Activated gamma-delta T cell (primary cell): Measurements from ENCODE around the gene GUCY1A1.
A peak's percentile ranks its signal among the peaks of the same experiment; 100 is the strongest.

ENCODE experiments used
- DNase-seq: peaks from one replicate; lab custom pipeline; 2025; lab: John Stamatoyannopoulos, UW

GUCY1A1 gene

DNA sequence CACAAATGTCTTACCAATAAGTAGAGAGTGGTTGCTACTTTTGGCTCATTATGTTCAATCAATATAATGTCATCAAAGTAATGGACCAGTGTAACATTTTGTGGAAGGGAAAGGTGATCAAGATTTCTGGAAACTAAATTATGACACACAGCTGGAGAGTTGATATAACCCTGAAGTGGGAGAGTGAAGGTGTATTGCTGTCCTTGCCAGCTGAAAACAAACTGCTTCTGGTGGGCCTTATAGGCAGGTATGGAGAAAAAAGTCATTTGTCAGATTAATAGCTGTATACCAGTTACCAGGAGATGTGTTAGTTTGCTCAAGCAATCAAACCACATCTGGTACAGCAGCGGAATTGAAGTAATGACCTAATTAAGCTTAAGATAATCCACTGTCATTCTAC, 74.9 kb downstream of the GUCY1A1 start:
- no peak for DNase-seq

DNA sequence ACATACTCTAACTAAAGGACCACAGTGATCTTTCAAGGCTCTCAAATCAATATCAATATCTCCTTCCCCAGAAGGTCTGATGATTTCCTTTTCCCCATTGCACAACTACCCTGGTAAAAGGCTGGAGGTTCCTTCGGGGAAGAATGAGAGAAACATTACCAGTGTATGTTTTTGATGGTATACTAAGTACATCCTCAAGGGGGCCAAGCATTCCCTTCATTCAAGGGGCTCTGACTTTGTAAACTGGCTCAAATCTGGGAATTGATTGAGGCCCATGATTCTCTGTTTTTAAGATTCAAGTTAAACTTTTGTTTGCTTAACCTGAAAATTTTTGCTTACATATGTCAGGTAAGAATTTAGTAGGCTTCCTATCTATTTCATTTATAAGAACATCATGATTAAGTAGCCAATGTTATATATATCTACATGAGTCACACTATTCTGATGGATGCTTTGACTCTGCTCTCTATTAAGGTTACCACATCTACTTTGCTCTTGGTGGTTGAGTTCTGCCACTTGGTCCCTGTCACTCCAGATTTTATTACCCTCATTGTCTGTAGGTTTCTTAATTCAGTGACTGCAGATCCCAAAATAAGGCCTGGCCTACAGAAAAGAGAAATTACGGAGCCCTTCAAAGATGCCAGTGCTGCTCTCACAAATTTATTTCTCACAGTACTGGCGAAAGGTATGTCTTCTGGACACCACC, 75.8 kb downstream of the GUCY1A1 start:
- DNase-seq: no peak

DNA sequence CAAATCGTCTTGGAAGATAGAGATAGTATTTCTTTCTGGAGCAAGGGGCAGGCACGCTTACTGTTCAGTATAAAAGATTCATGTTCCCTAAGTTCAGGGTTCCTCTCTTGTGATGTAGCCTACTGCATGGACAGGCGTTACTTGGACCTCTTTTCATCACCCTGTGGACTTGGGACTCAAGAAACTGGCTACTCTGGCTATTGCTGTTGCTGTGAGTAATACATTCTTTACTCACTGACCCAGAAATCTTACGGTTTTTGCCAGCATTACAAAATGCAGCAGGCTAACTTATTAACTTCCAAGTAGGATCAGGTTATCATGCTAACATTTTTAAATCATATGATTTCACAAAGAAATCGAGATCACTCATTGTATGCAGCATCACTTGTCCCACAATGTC, 79.3 kb downstream of the GUCY1A1 start:
- no peak for DNase-seq

DNA sequence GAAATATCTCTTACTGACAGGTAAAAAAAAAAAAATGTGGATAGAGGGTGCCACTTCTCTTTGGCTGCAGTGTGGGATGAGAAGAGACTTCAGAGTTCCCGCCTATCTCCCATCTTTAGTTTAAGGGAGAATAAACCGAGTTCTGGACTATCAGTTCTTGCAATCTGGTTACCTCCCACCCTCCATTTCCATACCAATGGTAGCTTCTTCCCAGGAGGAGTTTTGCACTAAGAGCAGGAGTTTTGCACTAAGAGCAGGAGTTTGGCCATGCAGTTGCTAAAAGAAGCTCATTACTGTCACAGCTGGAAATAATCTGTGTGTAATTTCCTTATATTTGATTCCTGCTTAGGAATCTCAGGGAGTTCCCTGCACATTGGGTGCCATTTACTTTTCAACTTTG, 81.4 kb downstream of the GUCY1A1 start:
- no peak for DNase-seq

DNA sequence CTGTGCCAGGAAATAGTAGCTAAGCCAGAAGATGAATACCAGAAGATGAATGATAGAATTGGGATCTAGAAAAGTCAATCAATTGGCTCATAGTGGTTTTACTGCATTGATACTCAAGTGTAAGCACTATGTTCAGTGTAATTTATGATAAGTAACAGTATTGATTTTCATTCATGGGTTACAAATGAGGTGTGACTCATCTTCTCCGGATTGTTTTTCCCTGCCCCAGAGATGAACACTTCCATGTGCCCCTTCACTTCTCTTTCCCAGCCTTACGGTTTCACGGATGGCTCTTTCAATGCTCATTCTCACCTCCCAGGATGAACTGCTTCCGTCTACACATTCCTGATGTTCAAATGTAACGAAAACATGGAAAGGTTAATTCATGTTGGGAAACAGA, 82.4 kb downstream of the GUCY1A1 start:
- DNase-seq: no peak

DNA sequence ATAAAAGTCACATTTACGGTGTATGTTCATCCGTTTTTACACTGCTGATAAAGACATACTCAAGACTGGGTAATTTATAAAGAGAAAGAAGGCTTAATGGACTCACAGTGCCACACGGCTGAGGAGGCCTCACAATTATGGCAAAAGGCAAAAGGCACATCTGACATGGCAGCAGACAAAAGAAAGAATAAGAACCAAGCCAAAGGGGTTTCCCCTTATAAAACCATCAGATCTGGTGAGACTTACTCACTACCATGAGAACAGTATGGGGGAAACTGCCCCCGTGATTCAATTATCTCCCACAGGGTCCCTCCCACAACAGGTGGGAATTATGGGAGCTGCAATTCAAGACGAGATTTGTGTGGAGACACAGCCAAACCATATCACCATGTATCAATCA, 84.9 kb downstream of the GUCY1A1 start:
- DNase-seq: no peak

DNA sequence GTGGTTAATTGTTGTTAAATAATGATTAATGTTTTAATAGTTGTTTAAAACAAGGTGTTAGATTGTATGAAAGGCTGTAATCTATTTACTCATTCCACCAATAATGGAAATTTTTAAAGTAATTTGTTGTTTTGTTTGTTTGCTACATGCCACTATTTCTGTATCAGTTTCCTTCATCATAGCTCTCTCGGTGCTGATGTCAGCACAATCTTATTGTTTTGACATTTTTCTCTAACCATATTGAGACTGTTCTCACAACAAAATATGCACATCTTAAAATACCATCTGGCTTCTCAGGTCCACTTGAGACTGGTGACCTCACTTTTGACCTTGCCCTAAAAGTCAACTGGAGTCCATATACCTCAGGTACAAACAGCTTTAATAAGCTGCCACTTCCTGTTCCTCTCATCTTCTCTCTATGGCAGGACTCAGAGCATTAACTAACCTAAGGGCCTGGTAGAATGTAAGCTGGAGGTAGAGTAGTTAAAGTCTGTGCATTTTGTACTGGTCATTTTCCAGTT, 91.2 kb downstream of the GUCY1A1 start:
- DNase-seq: no peak

DNA sequence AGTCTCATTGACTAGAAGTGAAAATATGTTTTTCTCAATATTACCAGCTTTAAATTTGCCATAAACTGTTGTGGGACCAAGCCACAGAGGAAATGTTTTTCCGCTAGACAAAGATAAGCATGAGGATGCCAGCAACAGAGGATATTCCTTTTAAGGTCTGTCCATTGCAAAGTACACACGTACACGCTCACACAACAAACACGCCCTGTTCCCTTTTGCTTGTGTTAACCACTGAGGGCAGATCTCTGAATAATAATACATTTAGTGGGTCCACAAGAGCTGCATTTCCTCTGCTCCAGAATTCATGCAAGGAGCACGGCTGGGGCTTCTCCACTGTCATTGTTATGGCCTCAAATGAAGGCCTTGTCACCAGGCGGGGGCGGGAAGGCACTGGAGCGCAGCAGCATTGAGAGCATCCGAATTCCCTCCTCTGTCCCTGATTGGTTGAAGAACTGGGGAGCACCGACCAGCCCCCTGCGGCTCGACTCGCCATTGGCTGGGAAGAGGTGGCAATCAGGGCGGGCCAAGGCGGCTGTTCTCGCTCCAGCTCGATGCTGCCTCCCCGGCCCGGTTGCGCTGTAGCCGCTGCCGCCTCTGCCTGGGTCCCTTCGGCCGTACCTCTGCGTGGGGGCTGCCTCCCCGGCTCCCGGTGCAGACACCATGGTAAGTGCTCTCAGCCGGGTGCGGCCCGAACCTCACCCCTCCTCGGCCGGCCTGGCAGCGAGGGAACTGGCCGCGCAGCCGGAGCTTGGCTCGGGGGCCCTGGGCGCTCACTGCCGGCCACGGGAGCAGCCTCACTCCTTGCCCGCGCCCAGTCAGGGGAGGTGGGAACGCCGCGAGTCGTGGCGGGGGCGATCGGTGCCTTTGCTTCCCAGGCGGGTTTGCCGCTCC, 92.1 kb downstream of the GUCY1A1 start, which contains the start of gene GUCY1B1:
Gene GUCY1B1 (plus strand): TSS at position 541 of the 891 bp plus-strand sequence. CDS start 120 bp downstream, at position 661.
- peak; percentile 20 for DNase-seq

DNA sequence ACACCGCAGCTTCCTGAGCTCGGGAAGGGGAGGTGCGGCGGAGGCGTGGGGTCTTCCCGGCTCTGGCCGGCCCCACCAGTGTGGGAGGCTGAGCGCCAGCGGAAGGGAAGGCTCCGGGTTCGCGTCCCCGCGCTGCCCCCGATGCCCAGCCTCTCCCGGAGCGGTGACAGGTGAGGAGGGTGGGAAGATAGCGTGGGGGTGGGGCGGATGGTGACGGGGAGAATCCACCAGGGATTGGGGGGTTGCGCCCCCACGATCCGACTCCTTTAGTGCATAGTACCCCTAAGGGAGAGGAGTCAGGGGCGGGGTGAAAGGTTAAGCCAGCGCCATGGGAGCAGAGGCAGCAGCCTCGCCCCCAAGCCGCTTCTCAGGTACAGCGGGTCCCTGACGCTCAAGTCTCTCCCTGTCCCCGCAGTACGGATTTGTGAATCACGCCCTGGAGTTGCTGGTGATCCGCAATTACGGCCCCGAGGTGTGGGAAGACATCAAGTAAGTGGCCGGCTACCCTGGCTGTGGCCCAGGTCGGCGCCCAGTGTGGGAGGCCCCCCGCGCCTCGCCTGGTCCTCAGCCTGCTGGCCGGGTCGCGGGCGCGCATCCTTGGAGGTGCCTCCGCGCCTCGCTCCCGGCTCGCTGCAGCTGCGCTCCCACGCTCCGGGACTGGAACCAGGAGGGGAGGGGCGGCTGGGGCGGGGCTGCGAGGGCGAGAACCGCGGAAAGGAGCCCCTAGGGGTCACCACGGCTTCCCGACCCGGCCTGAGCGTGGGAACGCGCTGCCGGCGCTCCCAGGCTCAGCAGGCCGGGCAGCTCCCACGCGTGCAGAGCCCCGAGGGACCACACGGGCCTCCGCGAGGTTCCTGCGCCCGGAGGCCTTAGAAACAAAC, 93.0 kb downstream of the GUCY1A1 start:
- DNase-seq: peak; percentile 3

DNA sequence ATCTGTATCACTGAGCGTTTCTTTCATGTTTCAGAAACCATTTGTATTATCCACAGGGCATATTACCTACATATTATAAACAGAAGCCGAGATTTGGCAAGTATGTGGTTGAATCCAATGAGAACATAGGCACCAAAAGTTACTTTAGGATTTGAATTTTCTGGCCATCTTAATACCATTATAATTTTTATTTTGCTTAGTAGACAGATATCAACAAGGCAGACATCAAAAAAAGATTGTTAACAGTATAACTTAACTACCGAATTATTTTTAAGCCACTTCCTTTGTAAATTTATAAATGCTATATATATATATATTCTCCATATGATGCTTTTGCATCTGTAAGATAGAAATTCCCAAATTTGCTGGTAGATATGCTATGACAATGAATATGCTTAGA, 94.4 kb downstream of the GUCY1A1 start:
- no peak for DNase-seq

DNA sequence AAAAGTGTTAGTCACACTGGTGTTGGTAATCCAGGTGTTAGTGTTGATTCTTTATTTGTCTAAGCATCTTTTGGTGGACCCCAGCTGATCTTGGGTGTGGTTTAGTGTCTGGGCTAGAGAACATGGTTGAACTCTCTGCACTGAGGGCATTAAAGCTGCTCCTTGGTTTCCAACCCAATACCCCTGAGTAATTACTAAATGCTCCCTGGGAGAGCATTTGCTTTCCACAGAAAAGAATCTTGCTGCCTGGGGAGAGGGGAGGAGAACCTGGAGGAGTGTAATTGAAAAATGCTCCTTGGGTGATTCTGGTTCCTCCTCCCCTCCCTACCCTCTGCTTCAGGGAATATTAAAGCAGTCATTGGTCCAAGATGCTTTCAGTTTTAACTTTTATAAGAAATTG, 95.3 kb downstream of the GUCY1A1 start:
- no peak for DNase-seq

DNA sequence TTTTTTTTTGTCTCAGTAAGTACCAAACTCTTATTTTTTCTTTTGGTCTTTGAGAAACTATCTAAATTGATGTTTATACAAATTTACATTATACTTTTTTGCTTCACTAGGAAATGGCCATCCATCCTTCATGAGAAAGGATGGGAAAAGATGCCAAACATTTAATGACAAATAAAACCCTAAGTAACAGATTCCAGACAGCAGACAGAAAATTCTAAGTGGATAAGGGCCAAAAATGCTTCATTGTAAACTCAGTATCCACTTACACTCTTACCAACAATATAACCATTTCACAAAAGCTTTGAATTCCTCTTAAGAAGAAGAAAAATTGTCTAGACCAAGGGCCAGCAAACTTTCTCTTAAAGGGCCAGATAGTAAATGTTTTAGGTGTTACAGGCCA, 95.7 kb downstream of the GUCY1A1 start:
- no peak for DNase-seq

DNA sequence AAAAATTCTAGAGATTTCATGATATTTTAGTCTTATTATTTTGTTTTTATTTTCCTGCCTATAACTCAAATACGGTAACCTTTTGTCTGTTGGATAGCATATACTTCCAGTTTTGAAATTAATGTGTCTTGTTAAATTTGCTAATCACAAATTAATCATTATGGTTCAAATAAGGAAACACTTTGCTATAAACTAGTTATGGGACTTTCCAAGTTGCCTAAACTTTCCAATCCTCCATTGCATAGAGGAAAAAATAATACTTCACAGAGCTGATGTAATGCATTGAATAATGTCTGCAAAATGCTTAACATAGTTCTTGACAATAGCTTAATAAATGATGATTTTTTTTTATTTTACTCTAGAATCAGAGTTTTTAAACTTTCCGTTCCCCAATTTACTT, 96.9 kb downstream of the GUCY1A1 start:
- DNase-seq: no peak

DNA sequence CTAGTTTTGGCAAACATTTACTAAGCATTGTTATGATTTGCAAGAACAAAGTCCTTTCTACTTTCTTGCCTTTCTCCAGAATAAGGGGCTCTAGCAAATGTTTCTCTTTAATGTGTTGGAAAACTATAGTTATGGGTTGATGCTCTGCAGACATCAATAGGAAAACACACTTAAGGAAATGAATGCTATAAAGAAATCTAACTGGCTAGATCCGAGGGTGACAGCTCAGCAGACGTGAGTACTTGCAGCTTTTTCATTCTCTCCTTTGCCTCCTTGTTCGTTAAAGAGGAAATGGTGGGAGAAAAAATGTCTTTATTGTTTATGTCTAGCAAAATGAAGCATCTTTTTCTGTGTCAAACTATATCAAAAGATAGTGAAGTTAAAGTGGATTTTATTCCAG, 98.5 kb downstream of the GUCY1A1 start:
- no peak for DNase-seq

DNA sequence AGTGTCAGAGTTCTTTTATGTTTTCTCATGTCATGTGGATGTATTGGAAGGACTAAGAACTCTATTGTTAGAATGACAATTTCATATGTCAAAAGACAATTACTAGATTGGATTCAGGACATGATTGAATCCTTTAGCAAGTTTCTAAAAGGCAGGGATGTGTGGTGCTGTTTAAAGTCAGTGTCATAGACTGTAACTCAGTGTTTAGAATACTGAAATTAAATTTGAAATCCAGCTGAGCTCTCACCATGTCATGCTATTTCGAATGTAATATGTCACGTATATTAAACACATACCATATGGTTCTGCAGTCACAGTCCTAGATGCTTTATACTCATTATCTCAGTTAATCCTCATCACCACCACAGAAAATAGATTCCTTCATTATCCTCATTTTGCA, 100.0 kb downstream of the GUCY1A1 start:
- DNase-seq: no peak

DNA sequence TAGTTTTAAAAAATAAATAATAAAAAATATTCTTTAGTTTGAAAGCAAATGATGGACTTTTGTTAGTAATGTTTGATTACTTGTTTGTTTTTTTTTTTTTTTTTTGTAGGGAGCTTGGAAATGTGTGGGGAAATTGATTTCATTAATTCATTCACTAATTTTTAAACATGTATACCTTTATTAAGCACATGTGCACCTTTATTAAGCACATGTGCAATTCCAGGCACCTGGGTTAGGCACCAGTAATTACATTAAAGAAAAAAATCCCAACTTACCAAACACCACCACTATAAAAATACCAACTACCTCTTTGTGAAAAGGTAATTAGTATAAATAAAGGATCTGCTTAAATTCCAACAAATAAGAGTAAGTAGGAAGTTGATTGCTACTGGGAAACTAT, 101.7 kb downstream of the GUCY1A1 start:
- no peak for DNase-seq

DNA sequence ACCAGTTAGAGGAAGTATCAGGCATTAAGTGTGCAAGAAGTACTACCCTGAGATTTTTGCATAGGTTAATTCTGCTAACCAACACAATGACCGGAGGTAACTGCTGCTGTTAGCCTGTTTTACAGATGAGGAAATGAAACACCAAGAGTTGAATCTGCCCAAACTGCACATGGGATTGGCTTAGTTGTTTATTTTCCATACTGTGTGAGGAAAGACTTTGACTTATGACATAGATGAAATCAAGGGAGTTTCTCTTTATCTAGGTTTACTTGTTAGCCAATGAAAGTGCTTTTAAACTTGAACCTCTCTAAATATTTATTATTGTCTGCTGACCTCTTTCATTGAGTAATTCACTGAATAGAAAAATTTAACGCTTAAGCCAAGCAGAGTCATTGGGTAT, 102.4 kb downstream of the GUCY1A1 start:
- no peak for DNase-seq

DNA sequence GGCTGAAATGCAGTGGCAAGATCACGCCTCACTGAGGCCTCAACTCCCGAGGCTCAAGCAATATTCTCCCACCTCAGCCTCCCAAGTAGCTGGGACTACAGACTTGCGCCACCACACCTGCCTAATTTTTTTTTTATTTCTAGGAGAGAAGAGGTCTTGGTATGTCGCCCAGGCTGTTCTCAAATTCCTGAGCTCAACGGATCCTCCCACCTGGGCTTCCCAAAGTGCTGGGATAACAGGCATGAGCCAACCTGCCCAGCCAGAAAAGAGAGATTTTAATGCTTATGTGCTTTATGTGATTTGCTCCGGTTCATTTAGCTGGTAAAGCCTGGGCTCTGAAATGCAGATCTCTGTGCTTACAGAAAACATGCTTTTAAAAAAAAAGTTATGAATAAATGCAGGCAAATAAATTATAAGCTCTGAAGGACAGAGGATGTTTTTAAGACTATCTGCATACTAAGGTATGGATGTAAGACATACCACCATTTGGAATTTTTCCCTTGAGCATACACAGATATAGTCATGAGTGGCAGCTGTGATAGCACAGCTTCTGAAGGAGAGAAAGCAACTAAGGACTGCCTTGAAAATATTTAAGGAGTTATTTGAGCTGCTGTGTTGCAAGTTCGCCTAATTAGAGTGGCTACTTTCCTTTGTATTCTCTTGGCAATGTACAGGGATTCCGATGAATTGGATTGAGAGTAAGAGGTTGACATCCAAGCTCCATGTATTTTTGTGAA, 106.0 kb downstream of the GUCY1A1 start:
- no peak for DNase-seq

DNA sequence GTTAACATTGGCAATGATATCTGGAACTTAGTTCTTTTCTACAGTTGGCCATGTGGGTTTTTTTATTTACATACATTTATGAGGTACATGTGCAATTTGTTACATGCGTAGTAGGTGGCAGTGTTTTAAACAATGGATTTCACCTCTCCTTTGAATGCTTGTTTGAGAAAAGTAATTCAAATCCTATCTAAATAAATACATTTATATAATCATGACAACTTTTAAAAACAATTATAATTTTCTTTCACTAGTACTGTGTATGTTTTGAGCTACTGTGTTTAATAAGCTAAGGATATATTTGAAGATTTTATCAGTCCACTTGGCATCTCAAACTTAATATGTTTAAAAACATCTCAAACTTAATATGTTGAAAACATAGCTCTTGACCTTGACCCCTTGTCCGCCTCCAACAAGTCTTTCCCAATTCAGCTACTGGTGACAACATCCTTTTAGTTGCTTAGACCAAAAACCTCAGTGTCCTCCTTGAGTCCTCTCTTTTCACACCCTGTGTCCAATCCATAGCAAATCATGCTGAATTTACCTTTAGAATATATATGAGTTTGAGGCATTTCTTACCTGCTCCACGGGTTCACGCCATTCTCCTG, 106.7 kb downstream of the GUCY1A1 start:
- no peak for DNase-seq

DNA sequence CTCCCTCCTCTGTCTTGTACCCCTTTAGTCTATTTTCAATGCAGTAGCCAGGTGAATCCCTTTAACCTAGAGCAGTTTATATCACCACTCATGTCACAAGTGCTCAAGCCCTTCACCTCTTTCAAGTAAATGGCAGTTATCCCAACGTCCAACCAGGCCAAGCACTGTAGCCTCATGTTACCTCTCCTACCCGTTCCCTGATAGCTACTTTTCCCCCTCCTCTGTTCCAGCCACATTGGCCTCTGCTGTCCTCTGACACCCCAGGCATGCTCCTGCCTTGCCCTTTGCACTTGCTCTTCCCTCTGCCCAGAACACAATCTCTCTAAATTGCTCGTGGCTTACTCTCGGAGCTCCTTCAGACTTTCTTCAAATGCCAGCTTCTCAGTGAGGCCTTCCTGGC, 107.4 kb downstream of the GUCY1A1 start:
- no peak for DNase-seq
